Activated CD4-positive, alpha-beta T cell treated with anti-CD3 and anti-CD28 coated beads for 4 hours (primary cell): Measurements from ENCODE around the gene LTB4R.

Experiments used
- DNase-seq, 2 donors: peaks; one replicate each; pipeline ENCODE4 v3.0.0-alpha.2; 2020

LTB4R gene, protein sequence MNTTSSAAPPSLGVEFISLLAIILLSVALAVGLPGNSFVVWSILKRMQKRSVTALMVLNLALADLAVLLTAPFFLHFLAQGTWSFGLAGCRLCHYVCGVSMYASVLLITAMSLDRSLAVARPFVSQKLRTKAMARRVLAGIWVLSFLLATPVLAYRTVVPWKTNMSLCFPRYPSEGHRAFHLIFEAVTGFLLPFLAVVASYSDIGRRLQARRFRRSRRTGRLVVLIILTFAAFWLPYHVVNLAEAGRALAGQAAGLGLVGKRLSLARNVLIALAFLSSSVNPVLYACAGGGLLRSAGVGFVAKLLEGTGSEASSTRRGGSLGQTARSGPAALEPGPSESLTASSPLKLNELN

DNA sequence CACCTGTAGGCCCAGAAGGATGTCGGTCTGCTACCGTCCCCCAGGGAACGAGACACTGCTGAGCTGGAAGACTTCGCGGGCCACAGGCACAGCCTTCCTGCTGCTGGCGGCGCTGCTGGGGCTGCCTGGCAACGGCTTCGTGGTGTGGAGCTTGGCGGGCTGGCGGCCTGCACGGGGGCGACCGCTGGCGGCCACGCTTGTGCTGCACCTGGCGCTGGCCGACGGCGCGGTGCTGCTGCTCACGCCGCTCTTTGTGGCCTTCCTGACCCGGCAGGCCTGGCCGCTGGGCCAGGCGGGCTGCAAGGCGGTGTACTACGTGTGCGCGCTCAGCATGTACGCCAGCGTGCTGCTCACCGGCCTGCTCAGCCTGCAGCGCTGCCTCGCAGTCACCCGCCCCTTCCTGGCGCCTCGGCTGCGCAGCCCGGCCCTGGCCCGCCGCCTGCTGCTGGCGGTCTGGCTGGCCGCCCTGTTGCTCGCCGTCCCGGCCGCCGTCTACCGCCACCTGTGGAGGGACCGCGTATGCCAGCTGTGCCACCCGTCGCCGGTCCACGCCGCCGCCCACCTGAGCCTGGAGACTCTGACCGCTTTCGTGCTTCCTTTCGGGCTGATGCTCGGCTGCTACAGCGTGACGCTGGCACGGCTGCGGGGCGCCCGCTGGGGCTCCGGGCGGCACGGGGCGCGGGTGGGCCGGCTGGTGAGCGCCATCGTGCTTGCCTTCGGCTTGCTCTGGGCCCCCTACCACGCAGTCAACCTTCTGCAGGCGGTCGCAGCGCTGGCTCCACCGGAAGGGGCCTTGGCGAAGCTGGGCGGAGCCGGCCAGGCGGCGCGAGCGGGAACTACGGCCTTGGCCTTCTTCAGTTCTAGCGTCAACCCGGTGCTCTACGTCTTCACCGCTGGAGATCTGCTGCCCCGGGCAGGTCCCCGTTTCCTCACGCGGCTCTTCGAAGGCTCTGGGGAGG lies at the start of gene LTB4R:
LTB4R (plus strand) TSS at position 857 of the 959 bp plus-strand sequence. CDS start 4,150 bp downstream, outside the sequence.
- peak; percentile 45 to 60 for DNase-seq

DNA sequence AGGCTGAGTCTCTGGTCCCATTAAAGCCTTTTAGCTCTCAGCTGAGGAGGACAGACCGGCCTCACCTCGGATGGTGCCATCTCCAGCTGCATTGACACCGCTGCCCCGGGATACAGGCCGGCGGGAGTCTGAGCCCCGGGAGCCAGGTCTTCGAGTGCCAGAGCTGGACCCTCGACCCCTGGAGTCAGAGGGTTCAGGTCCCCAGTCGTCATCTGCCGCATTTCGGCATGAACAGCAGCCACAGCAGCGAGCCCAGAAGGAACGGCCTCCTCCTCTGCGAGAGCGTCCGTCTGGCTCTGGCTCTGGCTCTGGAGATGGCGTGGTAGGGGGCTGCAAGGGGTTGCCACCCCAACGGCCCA lies 49.4 kb upstream of the LTB4R start:
- DNase-seq = no peak

DNA sequence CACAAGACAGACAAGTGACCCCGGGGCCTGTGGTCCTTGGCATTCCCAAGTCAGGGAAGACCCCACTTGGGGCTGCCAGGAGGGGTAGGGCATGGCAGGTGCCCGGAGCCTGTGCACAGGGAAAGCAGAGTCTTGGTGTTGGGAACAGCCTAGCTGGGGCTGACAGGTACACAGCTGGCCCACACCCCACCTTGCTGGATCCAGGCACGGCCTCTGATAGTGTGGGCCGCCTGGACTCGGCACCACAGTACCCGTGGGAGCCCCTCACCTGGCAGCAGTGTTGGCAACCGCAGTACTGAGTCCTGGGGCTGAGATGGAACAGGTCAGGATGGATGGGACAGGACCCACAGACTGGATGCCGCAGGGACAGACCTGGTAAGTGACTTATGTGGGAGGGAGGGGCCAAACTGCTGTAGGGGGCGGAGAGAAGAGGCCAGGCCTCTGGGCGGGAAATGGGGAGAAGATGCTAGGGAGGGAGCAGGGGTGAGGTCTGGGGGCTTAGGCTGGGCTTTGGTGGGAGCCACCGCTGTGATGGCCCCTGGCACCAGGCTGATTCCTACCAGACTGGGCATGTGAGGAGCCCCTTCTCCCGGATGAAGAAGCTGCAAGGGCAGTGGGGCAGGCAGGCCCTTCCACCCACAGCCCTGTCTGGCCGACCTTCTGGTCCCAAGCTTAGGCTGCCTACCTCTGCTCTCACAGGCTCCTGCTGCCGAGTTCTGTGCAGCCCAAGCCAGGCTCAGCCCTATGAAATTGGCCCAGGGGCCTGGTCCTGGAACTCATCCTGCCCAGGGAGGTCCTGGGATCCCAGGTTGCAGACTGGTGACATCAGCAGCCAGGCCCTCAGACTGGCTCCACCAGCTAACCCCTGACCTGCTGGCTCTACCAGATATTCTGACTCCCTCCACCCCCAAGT lies 48.2 kb upstream of the LTB4R start, which contains the start of gene TGM1:
TGM1 (minus strand) TSS at position 357 of the 913 bp plus-strand sequence. CDS start 825 bp downstream, outside the sequence.
- no peak for DNase-seq

DNA sequence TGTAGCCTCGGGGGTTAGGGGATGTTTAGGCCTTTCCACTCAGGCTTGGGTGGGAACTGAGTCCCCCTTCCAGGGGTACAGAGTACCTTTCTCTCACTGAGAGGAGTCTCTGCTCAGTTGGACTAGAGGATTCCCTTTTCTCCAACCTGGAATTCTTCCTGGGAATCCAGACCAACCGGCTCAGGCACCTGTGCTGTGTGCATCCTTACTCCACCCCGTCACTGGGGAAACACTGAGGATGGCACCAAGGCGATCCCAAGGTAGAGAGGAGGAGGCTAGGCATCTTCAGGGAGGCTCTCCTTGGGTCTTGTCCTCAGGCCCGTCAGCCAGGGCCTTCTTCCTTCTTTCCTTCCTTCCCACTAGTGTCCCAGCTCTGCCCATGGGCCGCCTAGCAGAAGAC lies 47.5 kb upstream of the LTB4R start:
- no peak for DNase-seq

DNA sequence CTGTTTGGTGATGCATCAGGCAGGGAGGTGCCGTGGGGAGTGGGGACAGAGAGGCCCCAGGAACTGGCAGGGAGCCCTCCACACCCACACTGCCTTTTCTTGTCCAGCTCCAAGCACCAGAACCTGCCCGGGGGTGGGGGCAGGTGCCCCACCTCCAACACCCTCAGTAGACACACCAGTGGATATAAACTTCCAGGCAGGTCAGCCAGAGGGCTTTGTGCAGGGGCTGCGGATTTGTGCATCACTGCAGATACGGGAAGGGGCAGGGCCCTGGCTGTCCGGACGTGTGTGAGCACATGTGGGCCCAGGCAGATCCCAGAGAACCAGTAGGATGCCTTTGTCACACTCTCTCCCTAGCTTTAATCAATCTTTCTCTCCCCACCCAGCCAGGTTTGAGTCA lies 47.0 kb upstream of the LTB4R start:
- DNase-seq = no peak

DNA sequence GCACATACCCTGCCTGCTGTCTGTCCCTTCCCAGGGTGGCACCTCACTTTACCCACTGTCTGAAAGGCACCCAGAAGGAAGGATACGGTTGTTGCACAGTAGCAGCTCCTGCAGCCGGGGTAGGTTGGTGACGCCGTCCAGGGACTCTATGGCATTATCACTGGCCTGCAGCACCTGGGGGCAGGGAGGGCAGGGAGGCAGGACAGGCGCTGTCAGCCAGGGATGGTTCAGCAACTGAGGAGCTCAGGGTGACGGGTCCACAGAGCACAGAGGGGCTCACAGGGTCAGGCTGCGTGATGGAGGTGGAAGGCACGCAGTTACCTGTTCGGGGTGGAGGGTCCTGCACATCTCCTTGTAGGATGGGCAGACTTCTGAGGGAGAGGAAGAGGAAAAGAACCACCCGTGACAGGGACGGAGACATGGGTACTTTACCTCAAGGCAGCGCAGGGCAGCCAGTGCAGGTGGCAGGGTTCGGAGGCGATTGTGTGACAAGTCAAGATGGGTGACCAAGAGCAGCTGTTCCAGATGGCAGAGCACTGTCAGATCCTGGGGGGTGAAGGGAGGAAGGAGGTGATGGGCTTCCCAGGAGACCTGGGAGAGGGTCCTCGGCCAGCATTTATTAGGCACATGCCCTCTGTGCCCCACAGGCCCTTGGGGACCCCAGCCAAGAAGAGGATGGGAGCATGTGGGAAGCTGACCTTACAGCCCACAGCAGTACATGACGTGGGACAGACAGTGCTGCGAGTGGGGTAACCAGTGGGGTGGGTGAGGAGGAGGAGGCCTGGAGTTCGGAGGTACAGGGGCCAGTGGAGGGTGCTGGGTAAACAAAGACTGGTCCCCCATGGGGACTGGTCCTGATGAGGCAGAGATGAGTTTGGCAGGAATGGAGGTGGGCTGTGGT lies 44.7 kb upstream of the LTB4R start:
- DNase-seq = no peak

DNA sequence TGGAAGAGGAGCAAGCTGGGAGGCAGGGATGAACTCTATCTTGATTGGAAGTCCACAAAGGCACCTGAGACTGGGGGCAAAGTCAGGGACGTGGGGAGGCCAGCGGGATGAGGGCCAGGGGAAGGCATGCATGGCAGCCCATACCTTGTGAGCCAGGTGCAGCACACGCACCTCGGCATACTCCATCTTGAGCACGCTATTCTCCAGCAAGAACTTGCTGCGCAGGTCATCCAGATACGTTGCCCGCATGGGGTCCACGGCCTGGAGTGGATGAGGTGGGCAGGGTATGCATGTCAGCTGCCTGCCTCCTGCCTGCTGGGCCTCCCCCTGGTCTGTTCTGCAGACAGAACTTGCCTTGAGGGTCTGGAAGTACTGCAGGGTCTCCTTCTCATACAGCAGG lies 43.8 kb upstream of the LTB4R start:
- no peak for DNase-seq

DNA sequence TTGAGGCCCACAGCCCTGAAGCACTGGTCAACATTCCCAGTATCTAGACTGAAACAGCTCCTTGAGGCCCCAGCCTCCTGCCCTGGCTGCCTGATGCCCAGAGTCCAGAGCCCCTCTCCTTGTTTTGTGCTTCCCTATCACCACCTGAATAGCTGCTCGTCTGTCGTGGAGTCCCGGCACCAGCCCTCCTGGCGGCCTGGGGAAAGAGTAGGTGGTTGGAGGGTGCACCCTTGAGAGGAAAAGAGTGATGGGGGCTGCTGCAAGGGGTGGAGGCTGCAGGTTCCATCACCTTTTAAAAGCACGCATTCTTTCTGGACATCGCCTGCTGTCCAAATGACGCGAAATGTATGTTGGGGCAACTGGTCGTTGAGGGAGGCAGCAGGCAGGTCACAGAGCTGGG lies 43.1 kb upstream of the LTB4R start:
- no peak for DNase-seq

DNA sequence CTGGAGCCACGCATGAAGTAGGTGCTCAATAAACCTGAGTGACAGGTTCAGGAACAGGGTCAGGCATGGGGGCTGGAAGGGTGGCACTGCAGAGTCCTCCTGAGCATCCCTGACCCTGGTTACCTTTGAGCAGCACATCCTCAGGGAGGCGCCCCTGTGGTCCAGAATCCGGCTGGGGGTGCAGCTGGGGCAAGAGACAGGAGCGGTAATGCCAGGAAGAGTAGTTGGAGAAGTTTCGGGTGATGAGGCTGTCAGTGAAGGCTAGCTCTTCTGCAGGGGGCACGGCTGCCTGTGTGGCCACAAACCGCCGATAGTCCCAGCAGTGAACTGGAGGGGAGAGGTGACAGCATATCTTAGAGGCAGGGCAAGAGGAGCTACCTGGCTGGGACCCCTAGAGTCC lies 41.9 kb upstream of the LTB4R start:
- no peak for DNase-seq

DNA sequence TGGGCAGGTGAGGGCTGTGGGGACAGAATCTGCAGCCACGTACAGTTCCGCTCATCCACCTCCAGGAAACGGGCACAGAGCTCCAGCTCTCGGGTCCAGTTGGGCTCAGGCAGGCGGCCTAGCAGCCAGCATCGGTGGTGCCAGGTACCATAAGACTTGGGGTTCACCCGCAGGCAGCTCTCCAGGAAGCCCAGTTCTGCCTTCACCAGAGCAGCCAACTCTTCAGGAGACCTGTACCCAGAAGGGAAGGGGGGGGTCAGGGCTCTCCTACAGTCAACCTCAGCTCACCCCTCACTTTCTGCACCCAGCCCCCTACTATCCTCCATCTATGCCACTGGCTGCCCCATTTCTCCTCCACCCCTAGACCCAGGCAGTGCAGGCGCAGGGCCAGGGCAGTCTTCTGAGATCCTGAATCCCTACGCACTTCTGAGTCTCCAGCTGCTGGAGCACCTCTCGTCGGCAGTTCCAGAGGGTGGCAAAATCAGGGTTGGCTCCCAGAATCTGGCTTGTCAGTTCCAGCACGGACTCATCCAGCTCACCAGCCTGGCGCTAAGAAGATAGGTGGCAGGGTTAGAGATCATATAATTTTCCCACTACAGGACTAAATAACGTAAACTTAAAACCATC lies 41.3 kb upstream of the LTB4R start:
- DNase-seq = no peak

DNA sequence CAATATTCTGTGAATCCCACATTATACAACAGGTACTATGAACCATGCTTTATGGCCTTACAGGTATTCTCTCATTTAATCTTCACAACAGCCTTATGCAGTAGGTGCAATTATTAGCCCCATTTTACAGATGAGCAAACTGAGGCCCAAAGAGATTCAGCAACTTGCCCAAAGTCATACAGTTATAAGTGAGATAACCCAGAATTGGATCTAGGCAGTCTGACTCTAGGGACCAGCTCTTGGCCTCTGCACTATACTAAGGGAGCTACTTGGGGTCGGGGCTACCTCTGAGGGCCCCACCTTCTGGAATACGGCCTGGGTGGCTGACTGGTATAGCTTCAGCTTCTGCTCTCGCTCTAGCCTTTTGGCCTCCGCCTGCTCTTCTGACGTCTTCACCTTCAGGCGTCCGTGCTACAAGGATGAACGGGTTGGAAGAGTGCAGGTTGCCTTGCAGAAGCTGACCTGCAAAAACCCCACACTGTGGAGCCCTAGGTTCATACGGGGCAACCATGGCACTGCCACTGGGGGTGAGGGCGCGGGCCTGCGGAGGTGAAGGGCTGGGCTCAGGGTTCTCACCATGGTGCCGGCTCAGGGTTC lies 40.7 kb upstream of the LTB4R start:
- no peak for DNase-seq

DNA sequence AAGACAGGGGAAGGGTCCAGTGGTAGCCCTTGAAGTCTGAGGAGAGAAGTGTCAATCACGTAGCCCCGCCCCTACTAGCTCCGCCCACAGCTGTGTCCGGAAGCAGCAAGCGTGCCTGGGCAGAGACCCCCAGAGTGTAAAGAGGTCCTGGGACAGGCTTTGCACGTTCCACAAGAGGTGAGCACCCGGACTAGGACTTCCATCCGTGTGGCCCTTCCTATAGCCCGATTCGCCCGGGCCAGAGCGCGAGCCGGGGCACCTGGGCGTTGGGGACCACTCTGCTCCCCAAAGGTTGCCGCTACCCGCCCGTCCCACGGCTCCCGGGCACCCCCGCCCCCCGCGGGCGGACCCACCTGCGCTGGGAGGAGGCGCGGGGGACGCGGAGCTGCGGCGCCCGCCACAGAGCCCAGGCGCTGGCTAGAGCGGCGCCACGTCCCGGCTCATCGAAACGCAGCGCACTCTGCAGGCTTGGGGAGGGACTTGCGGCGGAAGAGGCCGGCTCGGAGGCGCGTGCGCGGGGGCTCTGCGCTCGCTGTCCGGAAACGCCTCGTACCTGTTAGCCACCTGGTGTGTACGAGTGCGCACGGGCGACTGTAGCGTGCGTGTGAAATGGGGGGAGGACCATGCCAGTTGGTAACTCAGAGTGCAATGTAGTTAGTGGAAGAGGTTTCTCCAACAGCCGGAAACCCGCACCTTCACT lies 40.0 kb upstream of the LTB4R start, which contains the start of gene RABGGTA:
RABGGTA (minus strand) TSS at position 464 of the 700 bp plus-strand sequence. CDS start 482 bp downstream, outside the sequence.
- DNase-seq = peak; percentile 88 to 91

DNA sequence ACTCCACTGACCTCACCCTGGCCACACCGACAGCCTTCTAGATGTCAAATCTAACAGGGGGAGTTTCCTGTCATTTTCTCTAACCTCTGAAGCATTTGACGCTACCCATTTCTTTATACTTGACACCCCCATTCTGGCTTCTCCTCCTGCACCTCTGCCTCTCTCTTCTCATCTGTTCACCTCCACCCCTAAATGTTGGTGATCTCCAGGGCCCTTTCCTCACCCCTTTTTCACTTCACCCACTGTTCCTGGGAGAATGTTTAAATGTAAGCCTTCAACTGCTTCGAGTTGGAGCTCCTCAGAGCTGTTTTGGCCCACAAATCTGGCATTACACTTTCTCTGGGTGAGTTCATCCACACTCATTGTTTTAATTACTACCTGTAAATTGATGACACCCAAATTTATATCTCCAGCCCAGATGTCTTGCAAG lies 39.5 kb upstream of the LTB4R start:
- DNase-seq = no peak

DNA sequence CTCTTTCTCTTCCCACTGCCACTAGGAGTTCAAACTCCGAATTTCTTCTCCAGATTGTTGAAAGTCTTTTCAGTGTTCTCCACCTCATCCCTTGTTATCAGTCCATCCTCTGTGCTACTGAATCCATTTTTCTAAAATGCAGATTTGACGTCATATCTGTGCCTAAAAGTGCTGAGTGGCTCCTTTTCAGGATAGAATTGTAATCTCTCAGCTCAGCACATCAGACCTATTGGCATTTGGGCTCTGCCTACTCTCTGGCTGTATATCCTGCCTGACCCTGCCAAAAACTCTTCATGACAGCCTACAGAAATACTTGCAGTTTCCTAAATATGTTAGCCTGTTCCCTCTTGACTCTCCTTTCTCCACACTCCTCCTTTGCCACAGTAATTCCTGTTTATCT lies 38.8 kb upstream of the LTB4R start:
- DNase-seq = no peak

DNA sequence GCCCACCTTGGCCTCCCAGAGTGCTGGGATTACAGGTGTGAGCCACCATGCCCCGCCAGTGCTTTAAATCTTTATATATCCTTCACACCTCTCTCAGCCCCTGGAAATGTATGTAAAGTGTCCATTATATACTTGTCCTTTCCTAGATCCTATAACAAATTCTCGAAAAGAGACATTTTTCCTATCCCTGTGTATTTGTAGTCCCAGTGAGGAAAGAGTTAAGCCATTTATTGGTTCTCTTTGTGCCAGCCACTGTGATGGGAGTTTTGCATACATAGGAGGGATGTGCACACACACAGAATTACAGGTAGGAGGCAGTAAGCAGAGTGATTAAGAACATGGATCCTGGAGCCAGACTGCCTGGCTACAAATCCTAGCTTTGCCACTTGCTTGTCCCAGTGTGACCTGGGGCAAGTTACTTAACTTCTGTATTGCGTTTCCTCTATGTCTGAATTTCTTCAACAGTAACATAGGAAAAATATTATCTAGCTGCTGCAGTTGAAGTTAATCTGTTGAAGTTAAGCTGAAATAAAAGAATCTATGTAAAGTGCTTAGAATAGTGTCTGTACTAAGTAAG lies 37.8 kb upstream of the LTB4R start:
- DNase-seq = no peak

DNA sequence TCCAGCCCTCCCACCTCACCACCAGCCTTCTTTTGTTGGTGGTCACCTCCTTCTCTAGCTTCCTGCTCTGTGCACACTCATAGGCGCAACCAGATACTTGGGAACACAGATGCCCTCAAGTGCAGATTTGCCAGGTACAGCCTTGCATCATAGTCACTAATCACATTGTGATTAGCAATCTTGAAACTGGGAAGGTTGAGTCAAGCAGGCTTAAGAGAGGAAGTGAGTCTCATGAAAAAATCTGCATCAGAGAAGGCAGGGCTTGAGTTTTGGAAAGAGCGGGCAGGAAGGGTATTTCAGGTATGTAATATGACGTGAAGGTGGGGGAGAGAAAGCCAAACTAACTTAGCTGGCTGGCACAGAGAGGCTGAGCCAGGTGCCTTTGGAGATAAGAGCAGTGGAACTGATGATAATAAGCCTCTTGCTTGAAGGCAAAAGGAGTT lies 37.2 kb upstream of the LTB4R start:
- peak; percentile 55 to 58 for DNase-seq

DNA sequence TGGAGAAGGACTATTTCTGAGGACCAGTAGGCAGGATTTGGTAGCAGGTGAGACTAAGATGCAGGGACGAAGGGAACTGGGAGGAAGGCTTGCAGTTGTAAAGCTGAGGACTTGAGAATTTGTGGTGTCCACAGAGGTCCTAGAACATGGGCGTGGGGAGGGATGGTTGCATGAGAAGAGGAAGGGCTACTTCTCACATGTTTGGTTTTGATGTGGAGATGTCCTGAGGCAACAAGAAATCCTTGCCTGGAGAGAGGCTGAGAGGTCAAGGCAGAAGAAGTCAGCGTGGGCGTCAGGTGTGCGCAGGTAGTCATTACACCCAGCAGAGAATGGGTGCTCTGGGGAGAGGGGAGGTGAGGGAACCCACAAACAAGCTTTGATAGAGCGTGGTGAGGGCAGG lies 34.2 kb upstream of the LTB4R start:
- DNase-seq = no peak

DNA sequence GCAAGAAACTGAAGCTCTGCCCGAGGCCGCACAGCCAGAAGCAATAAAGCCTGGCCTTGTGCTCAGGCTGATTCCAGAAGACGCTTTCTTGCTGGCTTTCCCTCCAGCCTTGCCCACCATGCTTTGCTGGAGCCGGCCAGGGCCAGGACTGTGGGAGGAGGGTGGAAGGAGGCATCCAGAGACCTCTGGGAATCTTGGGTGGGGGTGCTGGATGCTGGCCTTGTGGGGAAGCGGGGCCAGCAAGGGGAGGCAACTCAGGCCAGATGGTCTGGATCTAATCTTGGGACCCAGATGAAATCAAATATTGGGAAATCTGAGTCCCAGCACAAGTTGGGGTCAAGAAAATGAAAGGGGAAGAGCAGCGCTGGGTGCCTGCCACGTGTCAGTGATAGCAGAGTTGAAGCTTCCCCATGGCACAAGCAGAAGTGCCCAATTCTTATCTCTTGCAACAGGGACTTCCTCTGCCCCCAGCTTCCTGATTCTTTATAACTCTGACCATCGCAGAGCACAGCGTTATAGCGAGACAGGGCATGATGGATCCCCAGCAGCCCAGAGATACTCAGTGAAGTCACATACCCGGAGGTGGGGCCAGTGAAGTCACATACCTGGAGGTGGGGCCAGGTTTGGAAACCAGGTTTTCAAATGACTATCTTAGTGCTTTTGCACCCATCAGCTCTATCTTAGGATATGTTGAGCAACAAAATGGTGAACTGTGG lies 33.5 kb upstream of the LTB4R start:
- no peak for DNase-seq

DNA sequence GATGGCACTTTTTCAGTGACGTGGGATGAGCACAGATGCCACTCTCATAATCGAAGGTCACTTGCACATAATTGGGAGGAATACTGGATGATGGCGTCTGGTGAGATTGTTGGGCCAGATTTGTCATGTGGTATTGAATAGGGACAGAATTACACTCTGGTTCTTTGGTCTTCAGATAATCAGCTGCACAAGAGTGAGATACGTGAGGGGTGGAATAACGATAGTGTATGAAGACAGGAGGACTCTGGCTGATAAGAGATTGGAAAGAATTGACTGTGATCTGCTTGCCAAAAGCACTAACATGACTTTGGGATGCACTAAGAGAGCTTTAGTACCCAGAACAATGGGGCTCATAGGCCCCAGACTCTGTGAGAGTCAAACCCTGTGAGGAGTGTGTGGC lies 32.9 kb upstream of the LTB4R start:
- no peak for DNase-seq
